HG03575 (cell line): Measurements from ENCODE around the gene TACR2.

Experiments used
- ATAC-seq: cut with Tn5 transposase; IDR thresholded peaks from one replicate; pipeline ENCODE4 v1.9.1; 2021; ENCODE audit not compliant: unreplicated experiment, insufficient number of reproducible peaks, low FRiP score; ENCODE audit errors: extremely low read depth

Gene TACR2

GRCh38 chr10:69416695-69417094 is at the start of gene TACR2:
TACR2 (minus strand) TSS chr10:69416918; CDS start chr10:69416323, 595 bp downstream.
- no peak for ATAC-seq

GRCh38 chr10:69466158-69466490 is 49.4 kb upstream of the TACR2 start:
- no peak for ATAC-seq

- ATAC-seq = no peak
Observed at GRCh38 chr10:69465457-69466157, 48.9 kb upstream of the TACR2 start.

- no peak for ATAC-seq
Observed at GRCh38 chr10:69464801-69465401, 48.2 kb upstream of the TACR2 start.

- no peak for ATAC-seq
Observed at GRCh38 chr10:69464401-69464800, 47.7 kb upstream of the TACR2 start.

GRCh38 chr10:69463886-69464285 is 47.2 kb upstream of the TACR2 start:
- ATAC-seq = no peak

- ATAC-seq = no peak
Observed at GRCh38 chr10:69461243-69462025, 44.7 kb upstream of the TACR2 start.

GRCh38 chr10:69460576-69461242 is 44.0 kb upstream of the TACR2 start:
- ATAC-seq = no peak

- no peak for ATAC-seq
Observed at GRCh38 chr10:69459893-69460575, 43.3 kb upstream of the TACR2 start.

- no peak for ATAC-seq
Observed at GRCh38 chr10:69459101-69459790, 42.5 kb upstream of the TACR2 start.

GRCh38 chr10:69458430-69459100 is 41.8 kb upstream of the TACR2 start:
- no peak for ATAC-seq

GRCh38 chr10:69457771-69458237 is 41.1 kb upstream of the TACR2 start:
- no peak for ATAC-seq

- no peak for ATAC-seq
Observed at GRCh38 chr10:69456880-69457693, 40.4 kb upstream of the TACR2 start.

- no peak for ATAC-seq
Observed at GRCh38 chr10:69455006-69455763, 38.5 kb upstream of the TACR2 start.

GRCh38 chr10:69453795-69454194 is 37.1 kb upstream of the TACR2 start:
- no peak for ATAC-seq

GRCh38 chr10:69452676-69453415 is 36.1 kb upstream of the TACR2 start:
- ATAC-seq = no peak
